CD4-positive, CD25-positive, alpha-beta regulatory T cell (primary cell): ENCODE measurements around the gene WLS. TPM values are rescaled to one million over a fixed set of nuclear protein-coding genes. Genes with fewer than 3 reads are reported as not detected.

Source experiments
- ATAC-seq, 2 donors: fragments of 150-1000 bp; cut with Tn5 transposase; one replicate each; pipeline ENCODE4 v1.10.0; 2021; ENCODE audit warnings: low read depth in 2 of 2, moderate number of reproducible peaks in 2 of 2, moderate library complexity in 1 of 2
- DNase-seq, 3 donors: peaks; one replicate each; pipeline versions ENCODE4 v3.0.0 to v3.0.0-alpha.2; 2012 to 2022; ENCODE audit warnings: mixed read lengths in 1 of 3
- H3K27ac ChIP-seq: one replicate; pipeline ENCODE4 v1.7.0; 2013; ENCODE audit warnings: mild to moderate bottlenecking, low read length; ENCODE audit not compliant: insufficient read depth, poor library complexity, severe bottlenecking
- H3K27me3 ChIP-seq: one replicate; pipeline ENCODE4 v1.7.0; 2013; ENCODE audit warnings: low read length; ENCODE audit not compliant: control insufficient read depth, insufficient read depth
- H3K36me3 ChIP-seq: one replicate; pipeline ENCODE4 v1.7.0; 2013; ENCODE audit warnings: mild to moderate bottlenecking, low read length, moderate library complexity; ENCODE audit not compliant: control insufficient read depth, insufficient read depth
- H3K4me1 ChIP-seq: 2 replicates; pipeline ENCODE4 v1.7.0; 2013; ENCODE audit warnings: mild to moderate bottlenecking, low read length; ENCODE audit not compliant: insufficient read depth, control insufficient read depth, poor library complexity, severe bottlenecking
- H3K4me3 ChIP-seq: one replicate; pipeline ENCODE4 v1.7.0; 2013; ENCODE audit warnings: low read depth, mild to moderate bottlenecking, low read length, moderate library complexity
- H3K9me3 ChIP-seq, 2 experiments: 1 replicate in 1 of 2; 2 replicates in 1 of 2; pipeline ENCODE4 v1.7.0; 2013; ENCODE audit warnings: low read length in 2 of 2, mild to moderate bottlenecking in 1 of 2, moderate library complexity in 1 of 2; ENCODE audit not compliant: control insufficient read depth in 2 of 2
- H3K27ac Mint-ChIP-seq, 3 donors: one replicate each; pipeline ENCODE4 v1.8.0; 2020 to 2022; ENCODE audit warnings: mild to moderate bottlenecking in 3 of 3, mixed read lengths in 3 of 3, moderate library complexity in 2 of 3
- H3K27me3 Mint-ChIP-seq: one replicate; pipeline ENCODE4 v1.8.0; 2022; ENCODE audit warnings: mild to moderate bottlenecking, mixed read lengths
- H3K36me3 Mint-ChIP-seq: one replicate; pipeline ENCODE4 v1.8.0; 2020; ENCODE audit warnings: mixed read lengths
- H3K4me1 Mint-ChIP-seq, 4 donors: one replicate each; pipeline ENCODE4 v1.8.0; 2020 to 2022; ENCODE audit warnings: mixed read lengths in 4 of 4, mild to moderate bottlenecking in 1 of 4
- H3K4me3 Mint-ChIP-seq, 4 donors: one replicate each; pipeline ENCODE4 v1.8.0; 2020 to 2022; ENCODE audit warnings: mild to moderate bottlenecking in 4 of 4, mixed read lengths in 4 of 4, moderate library complexity in 3 of 4
- H3K9me3 Mint-ChIP-seq, 7 donors: one replicate each; pipeline ENCODE4 v1.8.0; 2020 to 2022; ENCODE audit warnings: mixed read lengths in 7 of 7, mild to moderate bottlenecking in 3 of 7, moderate library complexity in 2 of 7
- polyA plus RNA-seq, 4 donors: library from polyadenylated mRNA; unstranded; fragments of 300-500 nt; fragmentation: Illumina TruSeq; gene quantifications; one replicate each; pipeline ENCODE4 v1.2.3, GENCODE V29; 2021
- total RNA-seq: library from RNA; stranded (reverse); gene quantifications from one replicate; pipeline ENCODE4 v1.2.3, GENCODE V29; 2022

The WLS gene
- total and polyA plus RNA-seq, 5 donors from 2014 or later, result not detected

DNA sequence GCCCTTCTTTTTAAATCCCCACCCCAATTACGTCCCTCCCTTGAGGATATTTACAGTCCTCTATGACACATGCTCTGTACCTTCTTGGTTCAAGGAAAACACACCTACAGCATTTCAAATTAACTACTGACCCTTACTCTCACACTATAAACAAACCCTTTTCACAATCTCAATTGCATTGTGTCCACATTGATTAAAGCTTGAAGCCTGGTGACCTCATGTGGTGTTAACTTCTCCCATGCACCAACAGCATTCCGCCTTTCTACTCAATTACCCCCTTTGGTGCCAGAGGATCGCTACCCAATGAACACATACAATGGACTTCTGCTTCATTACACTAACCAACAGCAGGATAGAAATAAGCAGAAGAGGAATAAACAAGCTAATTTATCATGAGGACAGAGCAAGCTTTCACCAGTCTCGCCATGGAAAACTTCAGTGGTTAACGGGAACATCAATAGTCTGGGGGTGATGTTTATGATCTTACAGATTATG is 15.2 kb downstream of the WLS start:
- Mint-ChIP-seq H3K9me3 (peaks cover 0 to 3% (median 0%) of the 10 kb centered on the region in 7 donors), H3K4me1 (no peaks in the 10 kb centered on the region), H3K4me3 (no peak overlapping the region), H3K27me3 (no peaks in the 10 kb centered on the region), H3K27ac (no peak overlapping the region), H3K36me3 (no peaks in the 10 kb centered on the region)
- Histone ChIP-seq H3K36me3 (no peaks in the 10 kb centered on the region), H3K27ac (no peak overlapping the region), H3K27me3 (no peaks in the 10 kb centered on the region), H3K4me1 (no peaks in the 10 kb centered on the region), H3K4me3 (no peak overlapping the region), H3K9me3 (no peaks in the 10 kb centered on the region)
- DNase-seq, result no peak
- ATAC-seq, result no peak

DNA sequence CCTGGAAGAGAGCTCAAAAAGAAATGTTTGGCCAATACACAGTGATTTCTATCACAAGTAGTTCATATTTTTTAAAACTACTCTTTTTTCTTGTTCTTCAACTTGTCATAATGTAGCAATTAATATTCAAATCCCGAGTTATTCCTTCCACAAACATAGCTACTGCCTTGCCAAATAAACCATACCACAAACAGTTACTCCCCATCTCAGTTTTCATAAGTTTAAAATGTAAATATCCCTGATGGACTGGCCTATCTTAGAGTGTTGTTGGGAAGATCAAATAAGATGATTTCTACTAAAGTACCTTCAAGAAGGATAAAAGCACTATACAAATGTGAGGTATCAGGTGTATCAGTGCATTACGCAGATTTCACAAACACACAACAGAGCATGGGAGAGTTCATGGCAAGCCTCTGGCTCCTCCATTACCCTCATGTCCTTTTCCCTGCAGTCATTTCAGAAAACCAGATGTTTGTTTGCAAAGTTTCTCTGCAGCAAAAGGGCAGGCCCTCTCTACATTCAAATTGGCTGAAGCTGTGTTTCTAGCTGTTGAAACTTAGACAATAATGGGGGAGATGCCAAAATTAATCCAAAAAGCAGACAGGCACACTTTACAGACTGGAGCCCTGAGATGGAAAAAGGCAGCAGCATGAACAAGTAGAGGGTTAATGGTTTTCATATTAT is 16.1 kb downstream of the WLS start:
- DNase-seq (no peak), ATAC-seq (no peak)
- no peaks in the 10 kb centered on the region for H3K4me1 Mint-ChIP-seq
- no peaks in the 10 kb centered on the region for H3K27me3 ChIP-seq
- no peak overlapping the region for H3K27ac ChIP-seq
- H3K4me1 ChIP-seq, result no peaks in the 10 kb centered on the region
- no peaks in the 10 kb centered on the region for H3K9me3 ChIP-seq
- H3K36me3 ChIP-seq, result no peaks in the 10 kb centered on the region
- H3K27ac Mint-ChIP-seq, result no peak overlapping the region
- H3K4me3 ChIP-seq, result no peak overlapping the region
- peaks cover 0 to 3% (median 0%) of the 10 kb centered on the region in 7 donors for H3K9me3 Mint-ChIP-seq
- no peak overlapping the region for H3K4me3 Mint-ChIP-seq
- H3K36me3 Mint-ChIP-seq, result no peaks in the 10 kb centered on the region
- no peaks in the 10 kb centered on the region for H3K27me3 Mint-ChIP-seq

DNA sequence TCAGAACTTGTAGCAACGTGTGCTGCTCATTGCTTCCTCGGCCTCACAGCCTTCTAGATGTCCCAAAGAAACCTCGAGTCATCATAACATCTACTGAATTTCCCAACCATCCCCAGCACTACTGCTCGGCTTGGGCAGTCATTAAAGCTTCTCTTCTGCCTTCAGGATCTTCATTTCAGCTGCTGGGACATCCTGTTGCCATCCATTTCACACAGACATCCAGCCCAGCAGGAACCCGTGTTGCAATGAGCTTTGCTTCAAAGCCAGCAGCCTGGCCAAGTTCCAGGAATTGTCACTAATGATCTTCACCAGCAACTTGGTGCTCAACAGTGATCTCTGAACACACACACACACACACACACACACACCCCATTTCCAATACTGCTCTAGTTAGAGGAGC is 18.5 kb downstream of the WLS start:
- no peak overlapping the region for H3K4me3 ChIP-seq
- no peaks in the 10 kb centered on the region for H3K9me3 ChIP-seq
- no peaks in the 10 kb centered on the region for H3K4me1 ChIP-seq
- no peaks in the 10 kb centered on the region for H3K36me3 ChIP-seq
- no peak overlapping the region for H3K4me3 Mint-ChIP-seq
- peaks cover 0 to 3% (median 0%) of the 10 kb centered on the region in 7 donors for H3K9me3 Mint-ChIP-seq
- H3K27me3 ChIP-seq, result no peaks in the 10 kb centered on the region
- H3K27me3 Mint-ChIP-seq, result no peaks in the 10 kb centered on the region
- DNase-seq (no peak), ATAC-seq (no peak)
- H3K36me3 Mint-ChIP-seq, result no peaks in the 10 kb centered on the region
- H3K4me1 Mint-ChIP-seq, result peaks cover 0 to 2% (median 0%) of the 10 kb centered on the region in 4 donors
- H3K27ac Mint-ChIP-seq, result no peak overlapping the region
- H3K27ac ChIP-seq, result no peak overlapping the region

DNA sequence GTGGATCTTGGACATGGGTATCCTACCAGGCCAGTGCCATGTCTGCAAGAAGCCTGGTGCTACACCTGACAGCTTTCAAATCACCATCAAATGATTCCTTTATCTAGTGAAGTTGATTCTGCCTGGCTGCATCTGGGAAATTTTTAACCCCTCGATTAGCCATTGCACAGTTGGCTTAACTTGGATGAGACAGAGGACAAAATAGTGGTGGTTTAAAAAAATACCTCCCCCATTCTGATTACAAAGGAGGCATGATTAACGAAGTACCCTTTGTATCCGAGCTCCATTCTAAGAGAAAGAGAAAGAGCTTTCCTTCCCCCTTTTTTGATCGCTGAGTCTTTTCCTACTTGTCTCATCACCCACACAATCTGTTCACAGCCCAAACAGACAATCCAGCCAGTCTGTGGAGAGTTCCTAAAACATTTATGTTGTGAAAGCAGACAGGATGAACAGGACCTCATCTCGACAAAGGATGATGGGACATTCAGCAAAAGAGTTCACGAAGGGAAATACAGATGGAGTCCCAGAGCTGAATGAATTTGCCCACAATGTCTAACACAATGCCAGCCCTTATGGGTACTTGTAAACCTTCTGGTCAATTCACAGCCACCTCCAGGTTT is 20.5 kb downstream of the WLS start:
- Mint-ChIP-seq H3K36me3 (no peaks in the 10 kb centered on the region), H3K9me3 (peaks cover 0 to 4% (median 0%) of the 10 kb centered on the region in 7 donors), H3K4me3 (no peak overlapping the region), H3K27ac (no peak overlapping the region), H3K4me1 (peaks cover 0 to 2% (median 0%) of the 10 kb centered on the region in 4 donors), H3K27me3 (no peaks in the 10 kb centered on the region)
- Histone ChIP-seq H3K9me3 (no peaks in the 10 kb centered on the region), H3K27me3 (no peaks in the 10 kb centered on the region), H3K27ac (no peak overlapping the region), H3K4me1 (no peaks in the 10 kb centered on the region), H3K36me3 (no peaks in the 10 kb centered on the region), H3K4me3 (no peak overlapping the region)
- DNase-seq (no peak), ATAC-seq (no peak)

DNA sequence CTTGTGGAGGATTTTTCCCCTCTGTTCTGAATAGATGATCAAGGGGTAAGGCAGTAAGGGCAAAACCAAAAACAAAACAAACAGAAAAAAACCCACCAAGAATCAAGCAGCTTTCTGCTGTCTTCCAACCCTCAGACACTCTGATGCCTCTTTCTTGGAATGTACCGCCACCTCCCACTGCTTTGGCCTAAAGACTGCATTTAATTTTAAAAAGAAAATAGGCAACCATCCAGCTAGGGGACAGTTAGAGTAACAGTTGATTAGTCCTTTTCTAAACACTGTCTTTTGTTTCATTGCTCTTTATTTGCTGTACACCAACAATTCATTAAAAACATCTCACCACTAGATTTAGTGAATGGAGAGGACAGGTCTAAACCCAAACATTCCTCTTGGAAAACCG is 21.5 kb downstream of the WLS start:
- Mint-ChIP-seq H3K4me1 (peaks cover 0 to 2% (median 0%) of the 10 kb centered on the region in 4 donors), H3K36me3 (no peaks in the 10 kb centered on the region), H3K27me3 (no peaks in the 10 kb centered on the region), H3K4me3 (no peak overlapping the region), H3K27ac (no peak overlapping the region), H3K9me3 (peaks cover 0 to 4% (median 0%) of the 10 kb centered on the region in 7 donors)
- Histone ChIP-seq H3K4me3 (no peak overlapping the region), H3K36me3 (no peaks in the 10 kb centered on the region), H3K9me3 (no peaks in the 10 kb centered on the region), H3K4me1 (no peaks in the 10 kb centered on the region), H3K27ac (no peak overlapping the region), H3K27me3 (no peaks in the 10 kb centered on the region)
- ATAC-seq, result no peak
- no peak for DNase-seq

DNA sequence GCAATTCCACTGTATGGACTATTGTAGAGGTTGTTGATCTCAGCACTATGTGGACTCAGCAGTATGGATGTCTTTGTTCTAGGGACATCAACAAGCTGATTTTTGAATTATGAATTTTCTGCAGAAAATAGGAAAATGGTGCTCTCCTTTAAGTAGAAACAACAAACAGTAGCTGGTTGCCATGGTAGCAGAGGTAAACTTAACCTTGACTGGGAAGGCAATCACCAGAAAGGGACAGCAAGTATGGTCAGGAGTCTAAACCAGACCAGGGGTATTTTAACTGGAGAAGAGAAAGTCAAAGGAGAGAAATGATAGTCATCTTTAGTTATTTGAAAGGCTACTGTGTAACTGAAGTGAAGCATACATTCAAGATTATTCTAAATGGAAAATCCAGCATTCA is 22.3 kb downstream of the WLS start:
- Mint-ChIP-seq H3K36me3 (no peaks in the 10 kb centered on the region), H3K27ac (no peak overlapping the region), H3K27me3 (no peaks in the 10 kb centered on the region), H3K4me3 (peak overlapping the region in 1 of 4 donors; percentile 40), H3K9me3 (peaks cover 0 to 4% (median 0%) of the 10 kb centered on the region in 7 donors), H3K4me1 (peaks cover 0 to 2% (median 0%) of the 10 kb centered on the region in 4 donors)
- H3K4me1 ChIP-seq, result no peaks in the 10 kb centered on the region
- no peaks in the 10 kb centered on the region for H3K27me3 ChIP-seq
- H3K27ac ChIP-seq, result no peak overlapping the region
- no peak overlapping the region for H3K4me3 ChIP-seq
- ATAC-seq (no peak), DNase-seq (no peak)
- H3K36me3 ChIP-seq, result no peaks in the 10 kb centered on the region
- no peaks in the 10 kb centered on the region for H3K9me3 ChIP-seq

DNA sequence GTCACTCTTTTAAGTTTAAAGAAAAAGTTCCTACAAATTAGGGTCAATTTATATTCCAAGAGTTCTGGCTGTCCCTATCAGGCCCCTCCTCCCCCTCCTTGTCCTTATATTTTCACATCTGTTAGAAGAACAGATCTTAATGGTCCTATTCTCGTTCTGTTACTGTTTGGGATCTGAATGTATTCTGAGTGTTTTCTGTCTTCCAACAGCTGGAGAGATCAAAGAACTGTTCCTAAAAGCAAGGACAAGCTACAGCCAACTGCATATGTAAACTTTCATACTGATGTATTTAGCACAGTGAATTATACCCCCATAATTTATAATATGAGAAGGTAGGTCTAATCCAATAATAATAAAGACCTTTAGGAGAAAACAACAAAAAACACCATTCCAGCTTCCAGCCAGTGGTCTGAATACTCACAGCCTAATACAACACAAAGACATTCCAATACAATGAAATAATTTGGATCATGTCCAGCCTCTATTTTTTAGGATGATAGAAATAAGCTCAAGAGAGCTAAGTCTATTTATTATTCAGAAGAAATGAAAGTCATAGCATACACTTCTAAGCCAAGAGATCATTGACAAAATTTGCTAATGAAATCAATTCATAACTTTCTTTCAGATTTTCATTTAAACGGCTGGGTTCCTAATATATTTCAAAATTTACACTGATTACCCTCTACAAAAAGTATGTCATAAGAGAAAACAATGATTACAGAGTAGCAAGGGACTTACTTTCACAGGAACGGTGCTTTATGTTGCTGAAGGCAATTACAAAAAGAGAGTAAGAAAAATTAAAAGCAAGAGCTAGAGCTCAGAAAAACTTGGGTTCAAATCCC is 25.3 kb downstream of the WLS start:
- H3K27ac ChIP-seq, result no peak overlapping the region
- no peaks in the 10 kb centered on the region for H3K27me3 ChIP-seq
- no peaks in the 10 kb centered on the region for H3K4me1 ChIP-seq
- no peak overlapping the region for H3K4me3 Mint-ChIP-seq
- no peaks in the 10 kb centered on the region for H3K36me3 Mint-ChIP-seq
- H3K9me3 ChIP-seq, result no peaks in the 10 kb centered on the region
- no peaks in the 10 kb centered on the region for H3K36me3 ChIP-seq
- DNase-seq, result no peak
- H3K4me1 Mint-ChIP-seq, result peaks cover 0 to 2% (median 0%) of the 10 kb centered on the region in 4 donors
- H3K9me3 Mint-ChIP-seq, result peaks cover 0 to 4% (median 0%) of the 10 kb centered on the region in 7 donors
- ATAC-seq, result no peak
- H3K27me3 Mint-ChIP-seq, result no peaks in the 10 kb centered on the region
- H3K4me3 ChIP-seq, result no peak overlapping the region
- H3K27ac Mint-ChIP-seq, result no peak overlapping the region
